GM18511 (cell line): Measurements from ENCODE around the gene ADAT3.
A peak's percentile ranks its signal among the peaks of the same experiment; 100 is the strongest.
"Not testable (repeated sequence)": the region's sequence is repeated elsewhere in the genome, so short reads cannot be mapped to it uniquely, and the experiment has no call there.

Experiments used
- ATAC-seq: cut with Tn5 transposase; IDR thresholded peaks from one replicate; pipeline ENCODE4 v1.9.1; 2021; ENCODE audit warnings: mild to moderate bottlenecking, moderate library complexity; ENCODE audit not compliant: unreplicated experiment

Gene ADAT3

DNA sequence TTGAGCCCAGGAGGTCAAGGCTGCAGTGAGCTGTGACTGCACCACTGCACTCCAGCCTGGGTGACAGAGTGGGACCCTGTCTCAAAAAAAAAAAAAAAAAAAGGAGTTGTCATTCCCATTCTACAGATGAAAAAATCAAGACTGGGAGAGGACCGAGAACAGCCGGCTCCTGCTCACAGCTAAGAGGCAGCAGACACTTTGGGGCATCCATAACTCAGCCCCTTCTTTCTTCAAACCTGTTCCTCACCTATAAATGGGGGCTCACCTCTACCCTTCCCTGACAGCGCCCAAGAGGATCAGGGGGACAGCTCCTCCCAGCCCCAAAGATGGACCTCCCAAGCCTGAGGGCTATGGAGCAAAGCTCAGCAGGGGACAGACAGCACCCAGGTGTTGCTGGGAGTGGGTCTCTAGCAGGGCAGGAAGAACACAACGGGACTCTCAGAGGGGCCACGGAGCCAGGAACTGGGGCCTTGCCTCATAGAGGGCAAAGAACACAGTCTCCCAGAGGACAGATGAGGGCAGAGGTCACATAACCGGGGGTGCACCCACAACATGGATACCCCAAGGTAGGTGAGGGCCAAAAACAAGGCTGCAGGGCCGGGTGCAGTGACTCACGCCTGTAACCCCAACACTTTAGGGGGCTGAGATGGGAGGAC, 38.4 kb upstream of the ADAT3 start:
- no peak for ATAC-seq

GRCh38 chr19:1867349-1867724, 37.9 kb upstream of the ADAT3 start:
- ATAC-seq, result no peak

GRCh38 chr19:1868971-1869370, 36.2 kb upstream of the ADAT3 start:
- ATAC-seq, result no peak

GRCh38 chr19:1871140-1871597, 34.0 kb upstream of the ADAT3 start:
- no peak for ATAC-seq

DNA sequence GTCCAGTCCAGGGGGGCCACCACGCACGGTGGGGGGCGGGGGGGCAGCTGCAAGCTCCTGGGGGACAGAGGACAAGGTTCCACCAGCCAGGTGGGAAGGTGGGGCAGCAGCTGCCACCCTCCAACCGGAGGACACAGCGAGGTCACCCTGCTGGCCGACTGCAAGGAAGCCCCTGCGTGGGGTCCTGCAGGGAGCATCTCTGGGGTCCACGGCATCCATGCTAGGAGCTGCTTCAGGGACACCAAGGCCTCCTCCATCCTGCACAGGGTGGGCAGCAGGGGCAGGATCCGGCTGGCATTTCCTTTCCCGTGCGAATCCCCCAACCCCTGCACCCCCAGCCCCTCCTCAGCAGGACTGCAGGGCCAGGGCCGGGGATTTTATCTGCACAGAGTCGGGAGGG, 33.6 kb upstream of the ADAT3 start:
- no peak for ATAC-seq

DNA sequence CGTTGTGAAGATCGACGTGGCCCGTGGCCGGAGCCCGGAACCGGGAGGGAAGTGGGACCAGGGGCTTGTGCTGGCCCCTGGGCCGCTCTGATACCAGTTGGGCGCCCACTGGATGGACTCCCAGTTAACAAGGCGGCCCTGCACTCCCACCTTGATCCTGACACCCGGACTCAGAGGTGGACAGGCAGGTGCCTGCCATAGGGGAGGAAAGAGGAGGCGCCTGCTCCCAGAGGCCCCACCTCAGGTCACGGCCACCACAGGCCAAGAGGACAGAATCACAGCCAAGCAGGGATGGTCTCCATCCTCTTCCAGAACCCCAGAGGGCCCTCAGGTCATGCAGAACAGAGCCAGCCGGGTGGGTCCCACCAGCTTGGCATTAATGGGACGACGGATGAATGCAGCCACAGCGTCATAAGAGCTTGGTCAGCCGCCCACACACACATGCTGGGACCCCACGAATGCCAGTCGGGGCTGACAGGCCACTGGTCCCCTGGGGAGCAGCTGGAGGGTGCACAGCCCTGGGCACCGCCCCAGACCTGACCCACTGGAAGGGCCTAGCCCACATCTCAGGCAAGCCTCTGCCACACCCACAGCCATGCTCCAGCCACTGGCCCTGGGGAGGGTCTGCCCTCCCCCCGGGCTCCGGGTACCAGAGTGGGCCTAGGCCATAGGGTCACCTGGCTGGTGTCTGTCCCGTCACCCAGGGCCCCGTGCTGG, 32.2 kb upstream of the ADAT3 start:
- no peak for ATAC-seq

- no peak for ATAC-seq
Observed at GRCh38 chr19:1873524-1874473, 31.4 kb upstream of the ADAT3 start.

- no peak for ATAC-seq
Observed at GRCh38 chr19:1874554-1875185, 30.5 kb upstream of the ADAT3 start.

DNA sequence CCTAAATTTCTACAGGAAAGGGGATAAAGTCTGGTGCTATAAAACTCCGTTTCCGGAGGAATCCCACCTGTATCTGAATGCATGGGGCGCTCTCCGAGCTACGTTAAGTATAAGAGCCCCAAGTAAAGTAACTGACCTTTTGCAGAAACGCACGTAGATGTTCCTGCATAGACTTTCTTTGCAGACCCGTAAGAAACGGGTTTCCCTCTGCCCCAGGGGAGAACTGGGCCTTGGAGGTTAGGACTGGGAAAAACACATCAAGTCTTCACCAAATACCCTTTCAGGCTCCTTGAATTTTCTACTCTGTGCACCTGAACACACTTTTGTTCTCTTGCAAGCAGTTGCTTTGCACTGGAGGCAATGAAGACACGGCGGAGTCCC, 29.9 kb upstream of the ADAT3 start:
- ATAC-seq, result not testable (repeated sequence)

DNA sequence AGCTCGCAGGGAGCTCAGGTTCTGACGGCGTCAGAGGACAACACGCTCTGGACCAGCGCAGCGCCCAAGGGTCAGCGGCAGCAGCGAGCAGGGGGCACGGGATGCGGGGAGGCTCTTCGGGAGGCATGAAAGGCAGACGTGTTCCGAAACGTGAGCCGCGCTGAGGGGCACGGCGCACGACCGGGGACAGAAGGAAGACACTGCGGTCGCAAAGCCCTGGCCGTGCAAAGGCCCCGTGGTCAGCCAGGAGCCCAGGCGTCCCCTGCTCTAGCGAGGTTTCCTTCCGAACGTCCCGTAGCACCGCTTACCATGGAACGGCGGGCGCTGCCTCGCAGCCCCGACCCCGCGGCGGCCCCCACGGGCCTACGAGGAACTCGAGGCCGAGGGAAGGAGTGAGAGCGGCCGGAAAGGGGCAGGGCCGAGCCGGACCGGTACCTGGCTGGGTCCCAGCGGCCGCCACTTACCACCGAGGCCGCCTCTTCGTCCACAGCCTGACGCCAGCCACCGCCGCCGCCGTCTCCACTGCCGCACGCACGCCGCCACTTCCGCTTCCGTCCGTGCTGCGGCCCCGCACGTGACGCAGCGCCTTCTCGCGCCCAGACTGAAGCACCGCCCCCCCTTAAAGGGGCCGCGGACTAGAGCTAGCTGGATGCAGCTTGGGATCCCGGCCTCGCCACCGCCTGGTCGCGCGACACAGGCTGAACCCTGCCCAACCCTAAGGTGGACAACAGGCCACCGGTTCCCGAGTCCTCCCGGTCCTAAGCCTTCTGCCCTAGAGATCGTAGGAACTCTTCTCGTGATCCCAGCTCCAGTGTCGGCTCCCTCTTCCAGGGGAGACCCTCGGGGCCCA, 29.3 kb upstream of the ADAT3 start:
- ATAC-seq, result peak; percentile 89

- ATAC-seq, result peak; percentile 9
Observed at GRCh38 chr19:1876496-1877279, 28.5 kb upstream of the ADAT3 start.

DNA sequence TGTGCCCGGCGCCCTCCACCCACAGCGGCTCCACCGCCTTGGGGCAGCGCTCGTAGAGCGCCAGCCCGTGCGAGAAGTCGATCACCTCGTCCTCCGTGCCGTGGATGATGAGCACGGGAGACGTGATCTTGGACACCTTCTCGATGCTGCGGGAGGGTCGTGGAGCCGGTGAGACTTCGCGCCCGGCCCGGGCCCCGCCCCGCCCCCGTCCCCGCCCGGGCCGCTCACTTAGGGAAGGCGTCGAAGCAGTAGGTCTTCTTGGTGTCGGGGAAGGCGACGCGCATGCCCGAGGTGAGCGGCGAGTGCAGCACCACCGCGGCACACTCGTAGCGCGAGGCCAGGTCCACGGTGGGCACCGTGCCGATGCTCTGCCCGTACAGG, 27.9 kb upstream of the ADAT3 start:
- ATAC-seq, result not testable (repeated sequence)

DNA sequence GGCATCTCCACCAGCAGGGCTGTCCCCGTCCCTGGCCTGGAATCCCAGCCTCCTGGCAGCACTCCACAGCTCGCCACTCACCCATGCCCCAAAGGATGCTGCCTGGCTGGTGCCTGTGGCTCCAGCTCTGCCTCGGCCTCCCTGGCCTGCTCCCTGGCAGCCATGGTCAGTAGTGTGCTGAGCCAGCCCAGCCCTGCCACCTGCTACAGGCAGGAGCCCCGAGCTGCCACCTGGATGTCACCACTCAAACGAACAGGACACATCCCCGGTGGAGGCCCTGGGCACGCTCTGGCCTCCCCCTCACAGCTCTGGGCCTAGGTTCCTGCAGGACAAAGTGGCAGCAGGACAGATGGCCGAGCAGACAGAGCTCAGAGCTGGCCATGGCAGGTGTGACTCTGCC, 26.6 kb upstream of the ADAT3 start:
- not testable (repeated sequence) for ATAC-seq

- not testable (repeated sequence) for ATAC-seq
Observed at GRCh38 chr19:1879982-1880381, 25.2 kb upstream of the ADAT3 start.

- no peak for ATAC-seq
Observed at GRCh38 chr19:1880611-1881392, 24.4 kb upstream of the ADAT3 start.

DNA sequence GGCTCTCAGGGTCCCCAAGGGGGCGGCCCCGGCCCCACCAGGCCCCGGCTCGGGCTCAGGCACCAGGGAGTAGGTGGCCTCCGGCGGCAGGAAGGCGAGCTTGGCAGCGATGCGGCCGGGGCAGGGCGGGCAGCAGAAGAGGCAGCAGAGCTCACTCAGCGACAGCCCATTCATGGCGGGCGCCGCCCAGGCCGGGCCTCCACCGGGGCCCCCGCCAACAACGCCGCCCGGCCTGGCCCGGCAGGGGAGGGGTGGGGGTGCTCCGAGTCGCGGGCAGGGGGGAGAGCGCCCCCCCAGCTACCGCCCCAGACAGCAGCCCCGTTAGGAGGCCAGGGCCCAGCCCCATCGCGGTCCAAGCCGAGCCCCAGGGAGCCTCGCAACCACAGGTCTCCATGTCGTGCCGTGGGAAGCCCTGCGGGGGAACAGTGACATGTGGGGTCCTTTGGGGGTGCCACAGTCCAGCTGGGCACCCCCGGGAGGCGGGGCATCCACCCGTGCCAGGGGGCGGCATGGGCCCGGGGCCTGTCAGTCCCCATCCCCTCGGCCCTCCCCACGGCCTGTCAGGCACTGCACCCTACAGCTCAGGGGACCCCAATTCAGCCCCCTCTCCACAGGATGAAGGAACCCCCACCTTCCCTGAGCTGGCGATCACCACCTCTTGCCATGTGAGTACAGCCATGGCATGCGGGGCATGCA, 23.7 kb upstream of the ADAT3 start:
- ATAC-seq, result not testable (repeated sequence)

DNA sequence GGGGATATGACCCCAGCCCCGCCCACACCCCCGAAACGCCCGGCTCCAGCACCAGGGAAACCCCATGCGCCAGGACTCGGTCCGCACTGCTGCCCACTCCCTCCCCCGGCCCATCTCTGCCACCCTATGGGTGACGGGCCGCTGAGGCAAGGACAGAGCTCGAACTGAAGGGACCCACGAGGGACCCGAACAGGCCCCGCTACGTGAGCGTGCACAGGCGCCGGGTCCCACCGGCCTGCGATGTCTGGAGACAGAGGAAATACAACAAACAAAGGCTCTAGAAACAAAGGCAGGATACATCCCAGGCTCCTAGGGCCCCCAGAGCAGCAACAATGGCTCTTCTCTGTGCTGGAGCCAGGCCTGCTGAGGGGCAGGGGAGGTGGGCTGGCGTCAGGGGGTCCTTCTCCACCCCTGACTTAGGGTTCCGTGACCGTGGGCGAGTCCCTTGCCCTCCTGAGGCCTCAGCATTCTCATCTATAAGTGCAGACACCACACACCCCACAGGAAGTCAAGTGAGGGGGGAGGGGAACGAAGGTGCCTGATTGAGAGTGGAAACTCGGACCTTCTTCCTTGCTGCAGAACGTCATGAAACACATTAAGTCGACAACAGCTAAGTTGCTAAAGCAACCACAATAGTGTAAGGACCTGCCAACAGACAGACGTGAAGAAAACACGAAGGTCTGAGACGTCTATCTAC, 23.0 kb upstream of the ADAT3 start:
- no peak for ATAC-seq
